Jurkat, Clone E6-1 (cell line): Measurements from ENCODE around the gene CRIP3.

Experiments used
- DNase-seq: peaks from one replicate; pipeline ENCODE4 v3.0.0-alpha.2; 2011; ENCODE audit warnings: low read depth, low spot score
- H3K4me3 ChIP-seq: 2 replicates; pipeline ENCODE4 v1.5.1; 2011; ENCODE audit warnings: mild to moderate bottlenecking, low read length, control low read depth, moderate library complexity

Gene CRIP3

DNA sequence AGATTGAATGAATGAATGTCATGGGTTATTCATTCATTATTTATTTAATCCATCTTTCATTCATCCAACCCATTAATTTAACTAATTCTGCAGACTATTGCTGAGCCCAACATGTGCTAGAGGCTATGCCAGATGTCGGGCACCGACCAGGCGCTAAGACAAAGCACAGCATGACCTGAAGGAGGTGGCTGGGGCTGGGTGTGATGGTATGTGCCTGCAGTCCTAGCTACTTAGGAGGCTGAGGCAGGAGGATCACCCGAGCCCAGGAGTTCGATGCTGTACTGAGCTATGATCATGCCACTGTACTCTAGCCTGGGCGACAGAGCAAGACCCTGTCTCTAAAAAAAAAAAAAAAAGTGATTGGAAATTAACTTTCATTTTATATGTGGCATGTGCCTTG, 16.3 kb downstream of the CRIP3 start:
- no peak overlapping the region for H3K4me3 ChIP-seq
- DNase-seq, result no peak

DNA sequence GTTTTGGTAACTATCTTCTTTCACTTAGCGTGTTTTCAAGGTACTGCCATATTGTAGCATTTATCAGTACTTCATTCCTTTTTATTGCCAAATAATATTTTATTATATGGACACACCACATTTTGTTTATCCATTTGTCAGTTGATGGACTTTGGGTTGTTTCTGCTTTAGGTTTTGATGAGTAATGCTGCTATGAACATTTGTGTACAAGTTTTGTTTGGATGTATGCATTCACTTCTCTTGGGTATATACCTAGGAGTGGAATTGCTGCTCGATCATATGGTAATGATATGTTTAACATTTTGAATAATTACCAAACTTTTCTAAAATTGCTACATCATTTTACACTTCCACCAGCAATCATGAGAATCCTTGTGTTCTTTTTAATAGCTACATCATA, 16.9 kb downstream of the CRIP3 start:
- H3K4me3 ChIP-seq, result no peak overlapping the region
- DNase-seq, result no peak

DNA sequence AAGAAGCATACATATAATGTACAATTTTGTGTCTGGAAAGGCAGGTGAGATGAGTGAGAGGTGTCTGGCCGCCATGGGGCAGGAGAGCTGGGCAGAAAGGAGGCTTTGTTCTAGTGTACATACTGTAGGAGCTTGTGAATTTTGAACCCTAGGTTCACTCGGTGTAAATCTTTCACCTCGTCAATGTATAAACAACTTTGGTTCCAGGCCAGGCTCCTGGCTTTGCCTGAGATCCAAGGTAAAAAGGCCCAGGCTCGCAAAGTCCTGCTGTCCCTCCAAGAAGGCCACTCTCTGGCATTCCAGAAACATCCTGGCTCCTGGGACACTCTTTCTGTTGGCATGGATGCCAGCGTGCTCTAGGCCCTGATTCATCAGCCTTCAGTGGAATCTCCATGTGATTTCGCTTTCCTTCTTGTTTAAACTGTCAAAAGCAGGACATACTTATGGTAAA, 17.7 kb downstream of the CRIP3 start:
- DNase-seq, result no peak
- no peak overlapping the region for H3K4me3 ChIP-seq

DNA sequence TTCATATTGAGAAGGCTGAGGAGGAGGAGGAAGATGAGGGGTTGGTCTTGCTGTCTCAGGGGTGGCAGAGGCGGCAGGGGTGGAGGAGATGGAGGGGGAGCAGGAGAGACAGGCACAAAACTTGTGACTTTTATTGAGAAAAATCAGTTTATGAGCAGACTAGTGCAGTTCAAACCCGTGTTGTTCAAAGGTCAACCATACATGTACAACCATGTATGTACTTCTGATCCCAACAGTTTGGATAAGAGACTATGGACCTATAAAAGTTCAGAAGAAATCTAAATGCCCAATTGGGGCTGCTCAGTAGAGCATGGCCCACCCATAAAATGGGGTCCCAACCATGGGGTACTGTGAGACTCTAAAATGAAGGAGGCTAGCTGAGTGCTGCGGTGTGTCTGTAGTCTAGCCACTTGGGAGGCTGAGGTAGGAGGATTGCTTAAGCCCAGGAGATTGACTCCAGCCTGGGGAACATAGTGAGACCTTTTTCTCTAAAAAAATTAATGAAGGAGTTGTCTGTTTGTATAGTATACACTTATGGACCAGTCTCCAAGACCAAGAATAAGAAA, 18.2 kb downstream of the CRIP3 start:
- no peak for DNase-seq
- no peak overlapping the region for H3K4me3 ChIP-seq

DNA sequence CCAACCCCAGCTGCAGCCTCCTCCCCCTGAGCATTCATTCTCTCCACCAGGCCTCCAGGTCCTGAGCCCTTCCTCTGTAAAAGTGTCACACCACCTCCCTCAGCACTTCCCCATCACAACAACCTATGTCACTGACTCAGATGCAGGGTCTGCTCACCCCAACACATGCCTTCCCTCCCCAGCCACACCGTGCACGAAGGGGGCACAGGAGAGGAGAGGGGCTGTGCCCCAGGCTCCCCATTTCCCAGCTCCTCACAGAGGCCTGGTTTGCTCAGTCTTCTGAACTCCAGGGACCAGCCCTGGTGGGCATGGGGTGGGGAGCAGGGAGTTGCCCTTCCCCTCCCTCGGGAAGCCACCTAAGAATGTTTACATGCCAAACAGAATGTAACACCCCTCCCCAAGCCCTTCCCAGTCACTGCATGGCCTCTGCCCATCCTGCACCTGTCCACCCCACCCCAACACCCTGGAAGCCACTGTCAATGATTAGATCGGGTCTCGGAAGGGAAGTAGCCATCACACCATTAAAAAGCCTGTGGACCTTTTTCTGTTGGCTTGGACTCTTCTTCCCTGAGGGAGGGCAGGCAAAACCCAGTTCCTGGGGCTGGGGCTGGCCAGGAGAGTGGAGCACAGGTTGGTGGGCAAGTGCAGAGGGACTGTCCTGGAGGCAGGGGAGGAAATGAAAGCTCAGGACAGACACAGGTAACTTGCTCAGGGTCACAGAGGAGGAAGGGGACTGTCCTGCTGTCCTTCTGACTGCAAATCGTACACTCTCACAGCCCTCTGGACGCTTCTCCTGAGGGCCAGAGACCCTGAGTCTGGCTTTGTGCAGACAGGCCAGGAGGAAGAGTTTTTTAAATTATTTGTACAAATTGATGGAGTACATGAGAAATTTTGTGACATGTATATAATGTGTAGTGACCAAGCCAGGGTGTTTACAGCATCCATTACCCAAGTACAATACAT, 20.6 kb downstream of the CRIP3 start:
- no peak overlapping the region for H3K4me3 ChIP-seq
- DNase-seq, result no peak

DNA sequence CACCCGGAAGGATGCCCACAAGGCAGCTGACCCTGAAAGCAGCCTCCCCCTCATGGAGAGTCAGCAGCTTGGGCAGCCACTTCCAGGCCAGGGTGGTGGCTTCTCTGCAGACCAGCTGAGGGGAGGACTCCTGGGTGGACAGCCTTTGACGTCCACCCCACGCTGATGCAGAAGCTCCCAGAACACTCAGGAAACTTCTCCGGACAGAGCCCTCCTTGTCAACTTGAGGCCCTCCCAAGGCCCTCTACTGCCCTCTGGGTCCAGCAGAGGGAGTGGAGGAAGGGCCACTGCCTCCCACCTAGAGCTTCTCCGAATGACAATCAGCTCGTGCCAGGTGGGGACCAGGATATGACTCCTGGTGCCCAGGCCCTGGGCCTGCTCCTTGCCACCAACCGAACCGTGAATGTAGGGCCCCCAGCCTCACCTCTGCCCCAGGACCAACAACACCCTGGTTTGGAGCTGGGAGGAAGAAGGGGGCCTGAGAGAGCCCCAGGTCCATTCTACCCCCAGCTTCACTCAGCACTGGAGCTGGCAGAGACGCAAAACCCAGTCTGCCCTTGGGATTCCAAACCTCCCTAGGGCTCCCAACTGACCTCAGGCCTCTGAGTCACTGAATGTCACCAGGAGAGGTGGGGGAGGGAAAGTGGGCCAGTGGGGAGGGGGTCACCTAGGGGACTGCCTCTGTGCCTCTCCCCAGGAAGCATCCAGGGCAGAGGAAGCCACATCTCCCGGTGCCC, 21.5 kb downstream of the CRIP3 start:
- DNase-seq, result no peak
- no peak overlapping the region for H3K4me3 ChIP-seq

DNA sequence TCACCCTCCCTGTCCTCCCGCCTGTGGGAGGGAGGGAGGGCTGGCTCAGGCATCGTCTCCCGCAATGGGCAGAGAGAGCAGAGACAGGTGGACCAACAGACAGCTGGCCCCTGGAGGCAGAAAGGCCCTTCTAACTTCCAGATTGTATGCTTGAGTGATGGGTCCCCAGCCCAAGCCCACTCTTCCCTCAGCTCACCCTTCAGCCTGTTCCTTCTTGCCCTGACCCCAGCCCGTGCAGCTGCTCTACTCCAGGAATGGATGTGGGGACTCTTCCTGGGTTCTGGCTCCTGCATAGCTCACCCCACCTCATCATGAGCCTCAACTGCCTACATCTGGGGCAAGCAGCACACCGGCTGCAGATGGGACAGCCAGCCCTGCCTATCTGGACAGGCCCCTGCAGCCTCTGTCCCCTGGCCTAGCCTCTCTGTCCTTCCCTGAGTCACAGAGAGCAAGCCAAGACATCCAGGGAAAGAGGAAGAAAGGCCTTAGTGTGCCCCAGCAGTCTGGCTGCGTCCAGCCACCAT, 22.1 kb downstream of the CRIP3 start:
- no peak overlapping the region for H3K4me3 ChIP-seq
- DNase-seq, result no peak

DNA sequence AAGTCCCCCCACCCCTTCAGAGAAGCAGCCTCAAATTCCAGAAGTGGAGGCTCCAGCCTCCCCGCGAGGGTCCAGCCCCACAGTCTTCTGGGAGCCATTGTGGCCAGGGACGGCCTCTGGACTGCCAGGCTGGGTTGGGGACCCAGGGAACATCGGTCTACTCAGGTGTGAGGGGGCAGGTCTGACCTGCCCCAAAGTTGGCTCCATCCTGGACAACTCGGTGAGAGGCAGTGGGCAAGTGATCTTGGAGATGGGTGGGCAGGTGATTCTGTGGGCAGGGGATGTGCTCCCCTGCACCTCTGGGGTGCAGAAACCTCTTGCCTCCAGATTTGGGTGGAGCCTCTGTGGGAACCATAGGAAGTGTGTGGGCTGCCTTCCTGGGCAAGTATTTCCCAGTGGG, 22.8 kb downstream of the CRIP3 start:
- H3K4me3 ChIP-seq, result no peak overlapping the region
- DNase-seq, result no peak

DNA sequence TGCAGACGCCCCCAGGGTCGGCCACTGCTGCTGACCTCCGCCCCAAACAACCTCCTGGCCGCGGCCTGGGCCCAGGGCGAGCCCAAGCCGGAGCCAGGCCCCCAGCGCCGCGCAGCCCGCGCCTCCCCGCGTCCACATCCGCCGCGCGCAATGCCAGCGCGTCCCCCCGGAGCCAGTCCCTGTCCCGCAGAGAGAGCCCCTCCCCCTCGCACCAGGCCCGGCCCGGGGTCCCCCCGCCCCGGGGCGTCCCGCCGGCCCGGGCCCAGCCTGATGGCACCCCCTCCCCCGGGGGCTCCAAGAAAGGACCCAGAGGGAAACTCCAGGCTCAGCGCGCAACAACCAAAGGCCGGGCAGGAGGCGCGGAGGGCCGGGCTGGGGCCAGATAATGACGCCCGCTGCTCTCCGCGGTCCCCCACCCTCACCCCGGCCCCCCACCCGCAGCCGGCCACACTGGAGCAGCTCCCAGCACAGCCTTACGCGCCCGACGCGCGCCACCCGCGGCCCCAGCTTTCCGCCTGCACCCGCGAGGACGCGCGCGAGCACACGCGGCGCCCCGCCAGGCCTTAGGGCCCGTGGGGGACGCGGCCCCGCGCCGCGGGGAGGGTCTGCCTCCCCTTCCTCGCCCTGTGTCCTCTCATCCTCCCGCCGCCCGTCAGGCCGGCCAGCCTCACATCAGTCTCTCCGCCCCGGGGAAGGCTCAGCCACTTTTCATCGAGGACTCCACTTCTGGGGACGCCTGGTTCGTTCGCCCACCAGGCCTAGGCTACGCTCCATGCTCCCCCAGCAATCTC, 23.4 kb downstream of the CRIP3 start:
- DNase-seq, result no peak
- H3K4me3 ChIP-seq, result no peak overlapping the region

DNA sequence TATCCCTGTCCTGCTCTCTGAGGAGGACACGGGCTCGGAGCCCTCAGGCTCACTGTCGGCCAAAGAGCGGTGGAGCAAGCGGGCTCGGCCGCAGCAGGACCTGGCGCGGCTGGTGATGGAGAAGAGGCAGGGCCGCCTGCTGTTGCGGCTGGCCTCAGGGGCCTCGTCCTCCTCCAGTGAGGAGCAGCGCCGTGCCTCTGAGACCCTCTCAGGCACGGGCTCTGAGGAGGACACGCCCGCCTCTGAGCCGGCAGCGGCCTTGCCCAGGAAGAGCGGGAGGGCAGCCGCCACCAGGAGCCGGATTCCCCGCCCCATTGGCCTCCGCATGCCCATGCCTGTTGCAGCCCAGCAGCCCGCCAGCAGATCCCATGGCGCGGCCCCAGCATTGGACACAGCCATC, 24.7 kb downstream of the CRIP3 start:
- DNase-seq, result no peak
- H3K4me3 ChIP-seq, result no peak overlapping the region

DNA sequence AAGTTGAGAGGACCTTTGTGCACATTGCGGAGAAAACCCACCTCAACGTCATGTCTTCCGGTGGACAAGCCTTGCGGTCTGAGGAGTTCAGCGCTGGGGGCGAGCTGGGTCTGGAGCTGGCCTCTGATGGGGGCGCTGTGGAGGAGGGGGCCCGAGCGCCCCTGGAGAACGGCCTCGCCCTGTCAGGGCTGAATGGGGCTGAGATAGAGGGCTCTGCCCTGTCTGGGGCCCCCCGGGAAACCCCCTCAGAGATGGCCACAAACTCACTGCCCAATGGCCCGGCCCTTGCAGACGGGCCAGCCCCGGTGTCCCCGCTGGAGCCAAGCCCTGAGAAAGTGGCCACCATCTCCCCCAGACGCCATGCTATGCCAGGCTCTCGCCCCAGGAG, 25.1 kb downstream of the CRIP3 start:
- no peak overlapping the region for H3K4me3 ChIP-seq
- no peak for DNase-seq

DNA sequence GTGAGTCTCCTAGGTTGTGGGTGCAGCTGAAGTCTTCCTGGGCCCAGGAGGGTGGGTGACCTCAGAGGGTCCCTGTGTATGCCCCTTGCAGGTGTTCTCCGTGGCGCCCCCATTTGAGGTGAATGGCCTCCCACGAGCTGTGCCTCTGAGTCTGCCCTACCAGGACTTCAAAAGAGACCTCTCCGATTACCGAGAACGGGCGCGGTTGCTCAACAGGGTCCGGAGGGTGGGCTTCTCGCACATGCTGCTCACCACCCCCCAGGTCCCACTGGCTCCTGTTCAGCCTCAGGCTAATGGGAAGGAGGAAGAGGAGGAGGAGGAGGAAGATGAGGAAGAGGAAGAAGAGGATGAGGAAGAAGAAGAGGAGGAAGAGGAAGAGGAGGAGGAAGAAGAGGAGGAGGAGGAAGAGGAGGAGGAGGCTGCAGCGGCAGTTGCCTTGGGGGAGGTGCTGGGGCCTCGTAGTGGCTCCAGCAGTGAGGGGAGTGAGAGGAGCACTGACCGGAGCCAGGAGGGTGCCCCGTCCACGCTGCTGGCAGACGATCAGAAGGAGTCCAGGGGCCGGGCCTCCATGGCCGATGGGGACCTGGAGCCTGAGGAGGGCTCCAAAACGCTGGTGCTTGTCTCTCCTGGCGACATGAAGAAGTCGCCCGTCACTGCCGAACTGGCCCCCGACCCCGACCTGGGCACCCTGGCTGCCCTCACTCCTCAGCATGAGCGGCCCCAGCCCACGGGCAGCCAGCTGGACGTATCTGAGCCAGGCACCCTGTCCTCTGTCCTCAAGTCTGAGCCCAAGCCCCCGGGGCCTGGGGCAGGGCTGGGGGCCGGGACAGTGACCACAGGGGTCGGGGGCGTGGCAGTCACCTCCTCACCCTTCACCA, 25.8 kb downstream of the CRIP3 start:
- H3K4me3 ChIP-seq, result no peak overlapping the region
- no peak for DNase-seq

DNA sequence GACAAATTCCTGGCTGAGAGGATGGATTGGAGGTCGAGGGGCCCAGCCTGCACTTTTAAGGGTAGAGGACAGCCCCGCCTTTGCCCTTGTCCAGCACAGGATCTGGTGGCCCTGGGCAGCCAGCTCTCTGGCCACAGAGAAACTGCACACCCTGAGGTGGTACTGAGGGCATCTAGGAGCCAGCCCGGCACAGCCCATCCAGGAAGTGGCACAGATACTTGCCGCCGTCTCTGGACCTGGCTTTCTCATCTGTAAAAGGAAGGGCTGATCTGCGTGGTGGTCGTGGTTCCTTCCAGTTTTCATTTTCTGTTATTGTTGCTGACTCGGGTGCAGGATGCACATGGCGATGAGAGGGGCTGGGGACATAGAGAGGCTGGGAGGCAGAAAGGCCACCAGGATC, 26.6 kb downstream of the CRIP3 start:
- H3K4me3 ChIP-seq, result no peak overlapping the region
- no peak for DNase-seq

DNA sequence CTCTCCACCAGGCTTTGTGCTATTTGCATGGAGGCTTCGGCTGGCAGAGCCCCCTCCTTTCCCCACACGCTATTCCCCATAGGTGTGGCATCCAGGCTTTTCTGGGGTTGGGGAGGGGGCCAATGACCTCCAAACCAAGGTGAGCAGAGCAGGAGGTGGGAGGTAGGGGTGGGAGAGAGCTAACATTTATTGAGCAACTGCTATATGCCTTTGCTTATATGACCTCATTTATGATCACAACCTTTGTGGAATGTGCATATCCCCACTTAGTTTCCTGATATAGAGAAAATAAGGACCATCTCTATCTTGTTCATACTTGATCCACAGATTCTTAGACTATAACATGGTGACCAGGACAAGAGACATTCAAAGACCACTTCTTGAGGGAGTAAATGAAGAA, 28.4 kb downstream of the CRIP3 start:
- no peak for DNase-seq
- H3K4me3 ChIP-seq, result no peak overlapping the region

DNA sequence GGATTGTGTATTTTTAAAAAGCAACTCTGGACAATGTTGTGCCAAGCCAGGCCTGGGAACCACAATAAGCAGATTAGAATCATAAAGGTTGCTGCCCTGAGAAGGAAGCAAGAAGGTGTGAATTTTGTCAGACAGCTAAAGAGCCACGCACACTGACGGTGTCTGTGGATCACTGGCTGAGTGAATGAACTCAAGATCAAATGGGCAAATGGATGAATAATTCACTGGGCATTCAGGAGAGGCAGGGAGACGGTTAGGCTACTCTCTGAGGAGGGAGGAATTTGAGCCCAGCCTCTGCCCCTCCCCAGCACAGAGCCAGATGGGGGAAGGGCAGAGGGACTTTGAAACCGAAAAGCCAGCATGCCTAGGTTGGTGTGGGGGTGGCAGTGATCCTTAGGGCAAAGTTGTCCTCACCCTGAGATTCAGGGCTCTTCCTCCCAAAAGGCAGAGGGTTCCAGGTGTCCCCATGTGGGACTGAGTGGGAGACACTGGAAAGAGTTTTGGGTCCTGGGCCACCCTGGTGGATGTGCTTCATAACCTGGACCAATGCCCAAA, 30.0 kb downstream of the CRIP3 start:
- no peak for DNase-seq
- H3K4me3 ChIP-seq, result no peak overlapping the region

DNA sequence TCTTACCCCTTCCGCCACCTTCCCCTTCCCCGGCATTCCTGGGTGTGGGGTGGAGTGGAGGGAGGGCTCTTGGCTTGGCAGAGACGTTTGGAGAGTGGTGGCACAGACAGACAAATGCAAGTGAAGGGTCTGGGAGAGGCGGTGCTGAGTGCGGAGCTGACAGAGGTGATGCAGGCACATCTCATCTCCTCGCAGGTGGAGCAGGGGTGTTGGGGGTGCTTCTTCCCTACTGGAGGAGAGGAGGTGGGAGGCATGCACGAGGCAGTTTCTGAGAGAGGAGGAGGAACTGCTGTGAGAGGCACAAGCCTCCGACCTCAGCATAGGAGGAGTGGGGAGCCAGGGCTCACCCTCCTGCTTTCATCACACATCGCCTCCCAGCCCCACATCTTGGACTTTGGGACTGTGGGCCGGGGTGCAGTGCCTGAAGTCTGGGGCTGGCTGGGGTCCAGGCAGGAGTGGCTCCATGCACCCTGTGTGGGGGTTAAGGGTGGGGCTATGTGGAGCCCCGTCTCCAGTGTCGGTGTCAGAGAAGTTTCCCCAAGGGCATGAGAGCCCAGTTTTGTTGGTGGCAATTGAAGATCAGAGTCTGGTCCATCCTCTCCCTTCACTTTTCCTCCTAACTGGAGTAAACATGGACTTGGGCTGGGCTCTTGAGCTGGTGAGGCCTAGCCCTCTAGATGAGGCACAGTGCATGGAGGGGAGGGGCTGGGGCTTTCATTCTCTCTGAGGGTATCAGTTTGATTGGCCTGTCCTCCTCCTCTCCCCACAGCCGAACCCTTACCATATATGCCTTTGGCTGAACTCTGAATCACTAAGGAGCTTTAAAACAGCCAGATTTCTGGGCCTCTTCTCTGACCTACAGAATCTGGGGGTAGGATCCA, 30.7 kb downstream of the CRIP3 start:
- no peak for DNase-seq
- H3K4me3 ChIP-seq, result no peak overlapping the region

DNA sequence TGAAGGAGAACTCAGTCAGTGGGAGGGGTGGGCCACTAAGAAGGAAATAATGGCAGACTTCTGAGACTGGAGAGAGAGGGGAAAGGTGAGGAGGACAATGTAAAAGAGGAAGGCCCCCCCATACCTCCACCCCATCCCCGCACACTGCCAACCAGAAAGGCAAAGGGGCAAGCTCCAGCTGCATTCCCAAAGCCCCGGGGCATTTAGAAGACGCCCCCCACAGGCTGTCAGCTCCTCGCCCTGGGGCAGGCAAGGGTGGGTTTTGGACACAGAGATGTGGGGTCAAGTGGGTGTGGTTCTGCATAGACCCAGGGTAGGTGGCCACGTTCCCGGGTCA, 31.4 kb downstream of the CRIP3 start:
- no peak for DNase-seq
- no peak overlapping the region for H3K4me3 ChIP-seq
